HepG2 (cell line): ENCODE results near the gene U2AF2. TPM values are rescaled to one million over a fixed set of nuclear protein-coding genes. Genes with fewer than 3 reads are reported as not detected.

Experiments
- EED ChIP-seq: sonication (generic); formaldehyde crosslinking; IDR thresholded peaks from 2 replicates; pipeline ENCODE4 v1.5.0; 2020; ENCODE audit warnings: mild to moderate bottlenecking, missing genetic modification reagents
- GATAD2A ChIP-seq: IDR thresholded peaks from 2 replicates; pipeline ENCODE4 v1.6.1; 2016
- KAT7 ChIP-seq: IDR thresholded peaks from 2 replicates; pipeline ENCODE4 v1.6.1; 2018; ENCODE audit warnings: borderline replicate concordance, missing compliant biosample characterization
- POGK ChIP-seq: sonication (generic); formaldehyde crosslinking; conservative IDR thresholded peaks from 2 replicates; pipeline ENCODE4 v1.8.0; 2022; ENCODE audit warnings: mild to moderate bottlenecking, moderate library complexity, missing genetic modification reagents
- RAD21 ChIP-seq: fragments of 450-650 bp; formaldehyde crosslinking; IDR thresholded peaks from 2 replicates; pipeline ENCODE4 v1.5.0; 2020; ENCODE audit warnings: mild to moderate bottlenecking
- SCMH1 ChIP-seq: sonication (generic); formaldehyde crosslinking; IDR thresholded peaks from 2 replicates; pipeline ENCODE4 v1.9.0; 2021; ENCODE audit warnings: missing genetic modification reagents, mild to moderate bottlenecking, borderline replicate concordance
- STAT6 ChIP-seq: sonication (generic); formaldehyde crosslinking; IDR thresholded peaks from 2 replicates; pipeline ENCODE4 v1.4.0; 2020; ENCODE audit warnings: missing genetic modification reagents, mild to moderate bottlenecking, borderline replicate concordance
- YY1 ChIP-seq: IDR thresholded peaks from 2 replicates; pipeline ENCODE4 v1.6.1; 2011; ENCODE audit warnings: low read length, low read depth, moderate library complexity, mild to moderate bottlenecking; ENCODE audit not compliant: insufficient read depth, insufficient replicate concordance
- ZHX2 ChIP-seq, 2 experiments: sonication (generic) in 1 of 2; formaldehyde crosslinking in 1 of 2; IDR thresholded peaks; 2 replicates each; pipeline versions ENCODE4 v1.6.1 to v1.9.0; 2014 to 2022; ENCODE audit warnings: antibody characterized with exemption in 1 of 2, borderline replicate concordance in 1 of 2, inconsistent platforms in 1 of 2, low read depth in 1 of 2, missing genetic modification reagents in 1 of 2
- ZKSCAN5 ChIP-seq: sonication (generic); formaldehyde crosslinking; IDR thresholded peaks from 2 replicates; pipeline ENCODE4 v1.5.1; 2020; ENCODE audit warnings: mild to moderate bottlenecking, missing genetic modification reagents
- ZNF44 ChIP-seq: sonication (generic); formaldehyde crosslinking; IDR thresholded peaks from 2 replicates; pipeline ENCODE4 v1.5.1; 2020; ENCODE audit warnings: mild to moderate bottlenecking, missing genetic modification reagents
- ZNF747 ChIP-seq: sonication (generic); formaldehyde crosslinking; IDR thresholded peaks from 2 replicates; pipeline ENCODE4 v1.8.1; 2023; ENCODE audit warnings: missing genetic modification reagents, mild to moderate bottlenecking, borderline replicate concordance
- ZNF780A ChIP-seq: sonication (generic); formaldehyde crosslinking; IDR thresholded peaks from 2 replicates; pipeline ENCODE4 v1.8.0; 2022; ENCODE audit warnings: mild to moderate bottlenecking, missing genetic modification reagents, moderate library complexity
- ZNF781 ChIP-seq: sonication (generic); formaldehyde crosslinking; IDR thresholded peaks from 2 replicates; pipeline ENCODE4 v1.5.1; 2020; ENCODE audit warnings: borderline replicate concordance, mild to moderate bottlenecking, missing genetic modification reagents; ENCODE audit errors: not compliant biosample characterization
- ZSCAN30 ChIP-seq: sonication (generic); formaldehyde crosslinking; IDR thresholded peaks from 2 replicates; pipeline ENCODE4 v1.5.0; 2020; ENCODE audit warnings: mild to moderate bottlenecking, missing genetic modification reagents
- polyA plus RNA-seq, 8 experiments: library from polyadenylated mRNA; depleted of rRNA in 3 of 8; stranded (reverse) in 7 of 8; unstranded in 1 of 8; fragments of >200 nt; fragmentation: Illumina TruSeq in 4 of 8; extraction: Trizol in 4 of 8; gene quantifications; 2 replicates each; pipeline versions ENCODE4 v1.2.1 to v1.2.3, GENCODE V29; 2011 to 2016; ENCODE audit warnings: low read depth in 4 of 8, missing spikeins in 1 of 8, mixed read lengths in 1 of 8; ENCODE audit not compliant: insufficient read depth in 1 of 8
- total RNA-seq, 5 experiments: library from RNA; depleted of rRNA; stranded (reverse); fragments of >200 nt; fragmentation: Illumina TruSeq; extraction: Trizol; gene quantifications; 2 replicates each; pipeline ENCODE4 v1.2.3, GENCODE V29; 2016; ENCODE audit warnings: low read depth in 1 of 5

Gene U2AF2
- total and polyA plus RNA-seq, 2 of the 13 experiments (the other 11 are each of a cell fraction or from before 2014, with no cell fraction given), result 84.3 to 124 TPM

GRCh38 chr19:55605637-55606470 lies 49.0 kb upstream of the U2AF2 start, which contains the start of gene ZNF865 (continued):
- TF ChIP-seq YY1 (peak; percentile 35), ZSCAN30 (CRISPR knock-in tag) (no peak), SCMH1 (CRISPR knock-in tag) (no peak), RAD21 (CRISPR knock-in tag) (peak; percentile 76; the same call in 1 of the 2 replicates), GATAD2A (CRISPR knock-in tag) (peak; percentile 32; the same call in 1 of the 2 replicates), POGK (CRISPR knock-in tag) (0 out of 2 replicates have a peak, but pooled peaks have one; percentile 33), ZNF44 (CRISPR knock-in tag) (0 out of 2 replicates have a peak, but pooled peaks have one; percentile 28), ZKSCAN5 (CRISPR knock-in tag) (0 out of 2 replicates have a peak, but pooled peaks have one; percentile 52), ZHX2 (IDR thresholded peaks at IDR 0.05; ENCODE audit: low read depth) (no peak), ZHX2 (CRISPR knock-in tag; IDR thresholded peaks at IDR 0.05; ENCODE audit: borderline replicate concordance) (no peak), KAT7 (peak; percentile 60; the same call in 1 of the 2 replicates), STAT6 (no peak), ZNF781 (CRISPR knock-in tag) (peak; percentile 25), ZNF747 (CRISPR knock-in tag) (0 out of 2 replicates have a peak, but pooled peaks have one; percentile 31), EED (0 out of 2 replicates have a peak, but pooled peaks have one; percentile 70), ZNF780A (no peak)
